A673 (cell line): ENCODE data around the gene MESD. TPM values are rescaled to one million over a fixed set of nuclear protein-coding genes. Genes with fewer than 3 reads are reported as not detected.

Experiments
- BruUV-seq: library from RNA; stranded (reverse); fragments of 400-500 nt; replicated peaks from 2 replicates; lab custom pipeline; 2021; lab: Mats Ljungman, UMichigan
- CTCF ChIA-PET: fragments of 300-600 bp; sonication (Branson Sonifier 250); formaldehyde crosslinking; loops from one replicate; lab custom pipeline; 2022; ENCODE audit warnings: antibody characterized with exemption; lab: Charles Lee
- POLR2A ChIA-PET: fragments of 300-600 bp; sonication (Branson Sonifier 250); formaldehyde crosslinking; loops from one replicate; lab custom pipeline; 2022; ENCODE audit warnings: antibody characterized with exemption; ENCODE audit not compliant: low non-redundant PET; lab: Charles Lee
- DNase-seq: peaks from one replicate; pipeline ENCODE4 v3.0.0-alpha.2; 2015; ENCODE audit warnings: low spot score
- H3K27ac ChIP-seq: fragments of 200-600 bp; sonication (generic); 2 replicates; pipeline ENCODE4 v1.5.1; 2016; ENCODE audit warnings: mixed run types, low read depth, mild to moderate bottlenecking, mixed read lengths, antibody characterized with exemption, low read length; ENCODE audit not compliant: poor library complexity, severe bottlenecking
- H3K27me3 ChIP-seq: fragments of 200-600 bp; sonication (generic); replicated peaks from 2 replicates; pipeline ENCODE4 v1.6.1; 2017; ENCODE audit warnings: mixed run types, low read depth, mild to moderate bottlenecking, mixed read lengths, antibody characterized with exemption, low read length; ENCODE audit not compliant: insufficient read depth, poor library complexity
- H3K36me3 ChIP-seq: fragments of 200-600 bp; sonication (generic); 2 replicates; pipeline ENCODE4 v1.6.1; 2016; ENCODE audit warnings: mixed run types, mild to moderate bottlenecking, mixed read lengths, antibody characterized with exemption, low read length; ENCODE audit not compliant: insufficient read depth, poor library complexity, severe bottlenecking
- H3K4me1 ChIP-seq: fragments of 200-600 bp; sonication (generic); 2 replicates; pipeline ENCODE4 v1.6.1; 2017; ENCODE audit warnings: mixed run types, mild to moderate bottlenecking, mixed read lengths, antibody characterized with exemption, low read length; ENCODE audit not compliant: insufficient read depth, poor library complexity, severe bottlenecking
- H3K4me3 ChIP-seq: fragments of 200-600 bp; sonication (generic); 2 replicates; pipeline ENCODE4 v1.5.1; 2016; ENCODE audit warnings: low read depth, mixed run types, mild to moderate bottlenecking, mixed read lengths, low read length; ENCODE audit not compliant: poor library complexity, severe bottlenecking
- H3K9me3 ChIP-seq: fragments of 200-600 bp; sonication (generic); 2 replicates; pipeline ENCODE4 v1.6.1; 2016; ENCODE audit warnings: mixed run types, low read depth, mild to moderate bottlenecking, mixed read lengths, antibody characterized with exemption, low read length; ENCODE audit not compliant: poor library complexity, severe bottlenecking
- EZH2 ChIP-seq: fragments of 200-600 bp; sonication (generic); IDR thresholded peaks from 2 replicates; pipeline ENCODE4 v1.6.1; 2017; ENCODE audit warnings: borderline replicate concordance, low read depth, mild to moderate bottlenecking, mixed read lengths, antibody characterized with exemption, low read length; ENCODE audit not compliant: poor library complexity, severe bottlenecking
- intact Hi-C: fragments of 100-400 bp; cut with micrococcal nuclease; formaldehyde crosslinking; loops from one replicate; pipeline ENCODE4 v1.10.0; 2022; ENCODE audit not compliant: unreplicated experiment
- total RNA-seq: library from RNA; stranded (reverse); gene quantifications from 2 replicates; pipeline ENCODE4 v1.2.3, GENCODE V29; 2021
- TF ChIP-seq, protein P1 (sequence below): fragments of 300-800, 200-600 bp; sonication (generic); conservative IDR thresholded peaks from 2 replicates; pipeline ENCODE4 v1.5.1; 2017; ENCODE audit warnings: low read depth, mild to moderate bottlenecking, antibody characterized with exemption, low read length, moderate library complexity, mixed read lengths

The MESD gene
- total RNA-seq, 1 experiment from 2014 or later: 28.1 TPM

DNA sequence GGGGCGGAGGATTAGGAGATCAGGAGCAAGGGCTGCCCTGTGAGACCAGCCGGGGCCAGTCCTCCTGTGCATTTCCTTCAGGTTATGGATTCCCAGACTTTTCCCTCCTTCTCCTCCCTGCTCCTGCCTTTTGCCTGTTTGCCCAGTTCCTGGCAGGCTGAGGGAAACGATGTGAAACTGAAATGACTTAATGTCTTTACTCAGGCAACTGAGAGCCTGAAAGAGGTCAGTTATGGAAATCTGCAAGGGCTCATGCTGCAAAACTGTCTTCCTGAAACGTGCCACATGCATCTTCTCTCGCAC, 57.2 kb downstream of the MESD start:
- ChIA-PET POLR2A (no interaction called here), CTCF (no interaction called here)
- intact Hi-C loops: no loop called here
- Histone ChIP-seq H3K27ac (no peak overlapping the region), H3K36me3 (no peaks in the 10 kb centered on the region), H3K27me3 (no peaks in the 10 kb centered on the region), H3K4me3 (no peak overlapping the region), H3K9me3 (no peaks in the 10 kb centered on the region), H3K4me1 (no peaks in the 10 kb centered on the region)
- no peak for DNase-seq
- no TSS peak for BruUV-seq
- TF ChIP-seq, protein P1, sequence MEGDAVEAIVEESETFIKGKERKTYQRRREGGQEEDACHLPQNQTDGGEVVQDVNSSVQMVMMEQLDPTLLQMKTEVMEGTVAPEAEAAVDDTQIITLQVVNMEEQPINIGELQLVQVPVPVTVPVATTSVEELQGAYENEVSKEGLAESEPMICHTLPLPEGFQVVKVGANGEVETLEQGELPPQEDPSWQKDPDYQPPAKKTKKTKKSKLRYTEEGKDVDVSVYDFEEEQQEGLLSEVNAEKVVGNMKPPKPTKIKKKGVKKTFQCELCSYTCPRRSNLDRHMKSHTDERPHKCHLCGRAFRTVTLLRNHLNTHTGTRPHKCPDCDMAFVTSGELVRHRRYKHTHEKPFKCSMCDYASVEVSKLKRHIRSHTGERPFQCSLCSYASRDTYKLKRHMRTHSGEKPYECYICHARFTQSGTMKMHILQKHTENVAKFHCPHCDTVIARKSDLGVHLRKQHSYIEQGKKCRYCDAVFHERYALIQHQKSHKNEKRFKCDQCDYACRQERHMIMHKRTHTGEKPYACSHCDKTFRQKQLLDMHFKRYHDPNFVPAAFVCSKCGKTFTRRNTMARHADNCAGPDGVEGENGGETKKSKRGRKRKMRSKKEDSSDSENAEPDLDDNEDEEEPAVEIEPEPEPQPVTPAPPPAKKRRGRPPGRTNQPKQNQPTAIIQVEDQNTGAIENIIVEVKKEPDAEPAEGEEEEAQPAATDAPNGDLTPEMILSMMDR: no peak
- TF ChIP-seq EZH2: no peak

DNA sequence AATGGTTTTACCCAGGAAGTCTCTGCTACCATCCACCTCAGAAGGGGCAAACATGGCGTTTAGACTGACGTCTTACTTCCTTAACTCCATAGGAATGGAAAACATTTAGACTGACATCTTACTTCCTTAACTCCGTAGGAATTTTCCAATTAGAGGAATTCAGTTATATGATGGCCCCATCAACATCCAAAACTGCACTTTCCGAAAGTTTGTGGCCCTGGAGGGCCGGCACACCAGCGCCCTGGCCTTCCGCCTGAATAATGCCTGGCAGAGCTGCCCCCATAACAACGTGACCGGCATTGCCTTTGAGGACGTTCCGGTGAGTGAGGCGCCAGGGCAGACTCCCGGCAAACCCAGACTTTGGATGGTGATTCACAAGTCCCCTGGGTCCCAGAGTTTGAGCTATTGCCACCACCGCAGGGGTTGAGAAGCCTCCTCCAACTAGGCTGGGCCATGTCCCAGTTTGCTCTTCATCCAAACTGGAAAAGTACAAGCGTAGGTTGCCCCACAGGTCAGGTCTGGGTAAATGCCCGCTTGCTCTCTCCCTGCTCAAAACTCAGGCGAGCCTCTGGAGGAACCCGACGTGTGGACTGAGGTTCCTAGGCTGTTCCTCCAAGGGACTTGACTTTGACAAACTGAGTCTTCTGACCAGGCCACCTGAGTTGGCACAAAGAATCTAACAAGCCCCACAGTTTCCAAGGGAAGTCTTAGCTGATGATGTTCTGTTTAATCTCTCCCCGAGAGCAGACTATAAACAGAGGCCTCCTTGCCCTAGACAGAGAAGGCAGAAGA, 57.7 kb downstream of the MESD start:
- CTCF ChIA-PET: no interaction called here
- H3K4me1 ChIP-seq: no peaks in the 10 kb centered on the region
- no peak for DNase-seq
- no peaks in the 10 kb centered on the region for H3K36me3 ChIP-seq
- H3K9me3 ChIP-seq: no peaks in the 10 kb centered on the region
- no peak overlapping the region for H3K4me3 ChIP-seq
- intact Hi-C loops: no loop called here
- no TSS peak for BruUV-seq
- TF ChIP-seq, protein P1: no peak
- TF ChIP-seq EZH2: no peak
- H3K27ac ChIP-seq: no peak overlapping the region
- no peaks in the 10 kb centered on the region for H3K27me3 ChIP-seq
- POLR2A ChIA-PET: no interaction called here

DNA sequence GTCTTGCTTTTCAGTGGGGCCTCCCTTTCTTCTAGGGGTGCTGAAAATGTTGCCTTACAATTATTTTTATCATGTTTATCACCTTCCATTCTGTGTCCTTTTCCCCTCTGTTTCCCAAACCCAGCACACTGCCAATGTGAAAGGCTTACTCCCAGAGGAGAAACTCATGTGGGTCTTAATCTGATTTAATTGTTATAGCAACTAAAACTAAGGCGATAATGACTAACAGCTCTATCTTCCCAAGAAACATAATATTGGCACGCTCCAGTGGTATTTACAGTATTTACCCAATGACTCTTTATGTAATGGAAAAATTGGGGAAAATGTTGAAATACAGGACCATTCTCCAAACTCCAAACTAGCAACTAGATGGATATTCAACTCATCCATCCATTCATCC, 58.4 kb downstream of the MESD start:
- POLR2A ChIA-PET: no interaction called here
- Histone ChIP-seq H3K27ac (no peak overlapping the region), H3K4me3 (no peak overlapping the region), H3K27me3 (no peaks in the 10 kb centered on the region), H3K9me3 (no peaks in the 10 kb centered on the region), H3K4me1 (no peaks in the 10 kb centered on the region), H3K36me3 (no peaks in the 10 kb centered on the region)
- BruUV-seq: no TSS peak
- TF ChIP-seq, protein P1: no peak
- no peak for TF ChIP-seq EZH2
- CTCF ChIA-PET: no interaction called here
- intact Hi-C loops: no loop called here
- DNase-seq: no peak
